ENCODE results near the gene TMEM213.

DNA sequence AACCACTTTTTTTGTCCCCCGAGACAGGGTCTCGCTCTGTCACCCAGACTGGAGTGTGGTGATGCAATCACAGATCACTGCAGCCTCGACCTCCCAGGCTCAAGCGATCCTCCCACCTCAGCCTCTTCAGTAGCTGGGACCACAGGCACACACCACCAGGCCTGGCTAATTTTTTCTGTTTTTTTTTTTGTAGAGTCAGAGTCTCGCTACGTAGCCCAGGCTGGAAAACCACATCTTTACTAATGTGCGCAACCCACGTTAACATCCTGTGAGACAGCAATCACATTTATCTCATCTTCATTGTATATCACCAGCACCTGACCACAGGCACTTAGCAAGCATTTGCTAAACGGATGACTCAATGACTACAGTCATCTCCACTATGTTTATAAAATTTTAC, 78.0 kb downstream of the TMEM213 start:
- TF ChIP-seq BCL11A (IDR thresholded peaks at IDR 0.05; ENCODE audit: low read depth in 2 of 2, low read length in 2 of 2) (no peak), EZH2 (IDR thresholded peaks at IDR 0.05; ENCODE audit: low read depth, low read length, severe bottlenecking) (no peak), SRF (IDR thresholded peaks at IDR 0.05; ENCODE audit: low read depth, low read length) (no peak), RFX5 (IDR thresholded peaks at IDR 0.05; ENCODE audit: borderline replicate concordance, low read depth, low read length) (no peak), CEBPB (IDR thresholded peaks at IDR 0.05; ENCODE audit: low read depth, low read length) (no peak)
- TF ChIP-seq, protein P1, sequence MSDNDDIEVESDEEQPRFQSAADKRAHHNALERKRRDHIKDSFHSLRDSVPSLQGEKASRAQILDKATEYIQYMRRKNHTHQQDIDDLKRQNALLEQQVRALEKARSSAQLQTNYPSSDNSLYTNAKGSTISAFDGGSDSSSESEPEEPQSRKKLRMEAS (IDR thresholded peaks at IDR 0.05), result no peak

Data from H1 (cell line).